Prostate gland (tissue), 2 donors: ENCODE measurements around the gene SPRED1.

Experiments used
- POLR2AphosphoS5 ChIP-seq: sonication (generic); formaldehyde crosslinking; IDR thresholded peaks from one replicate; pipeline ENCODE4 v1.6.1; 2017; ENCODE audit warnings: antibody characterized with exemption
- TF ChIP-seq, protein P1 (sequence below), 4 experiments: fragments of 200-600 bp in 2 of 4; fragments of 450-650 bp in 2 of 4; sonication (generic) in 2 of 4; IDR thresholded peaks; 1 replicate in 3 of 4; 2 replicates in 1 of 4; pipeline ENCODE4 v1.5.1; 2016 to 2019; ENCODE audit warnings: antibody characterized with exemption in 4 of 4, mild to moderate bottlenecking in 2 of 4, moderate library complexity in 2 of 4

GRCh38 chr15:38294126-38294525, 41.5 kb downstream of the SPRED1 start:
- TF ChIP-seq, protein P1, sequence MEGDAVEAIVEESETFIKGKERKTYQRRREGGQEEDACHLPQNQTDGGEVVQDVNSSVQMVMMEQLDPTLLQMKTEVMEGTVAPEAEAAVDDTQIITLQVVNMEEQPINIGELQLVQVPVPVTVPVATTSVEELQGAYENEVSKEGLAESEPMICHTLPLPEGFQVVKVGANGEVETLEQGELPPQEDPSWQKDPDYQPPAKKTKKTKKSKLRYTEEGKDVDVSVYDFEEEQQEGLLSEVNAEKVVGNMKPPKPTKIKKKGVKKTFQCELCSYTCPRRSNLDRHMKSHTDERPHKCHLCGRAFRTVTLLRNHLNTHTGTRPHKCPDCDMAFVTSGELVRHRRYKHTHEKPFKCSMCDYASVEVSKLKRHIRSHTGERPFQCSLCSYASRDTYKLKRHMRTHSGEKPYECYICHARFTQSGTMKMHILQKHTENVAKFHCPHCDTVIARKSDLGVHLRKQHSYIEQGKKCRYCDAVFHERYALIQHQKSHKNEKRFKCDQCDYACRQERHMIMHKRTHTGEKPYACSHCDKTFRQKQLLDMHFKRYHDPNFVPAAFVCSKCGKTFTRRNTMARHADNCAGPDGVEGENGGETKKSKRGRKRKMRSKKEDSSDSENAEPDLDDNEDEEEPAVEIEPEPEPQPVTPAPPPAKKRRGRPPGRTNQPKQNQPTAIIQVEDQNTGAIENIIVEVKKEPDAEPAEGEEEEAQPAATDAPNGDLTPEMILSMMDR (IDR thresholded peaks at IDR 0.05): no peak
- TF ChIP-seq POLR2AphosphoS5: no peak
